ENCODE results near the gene TMIE. TPM values are rescaled to one million over a fixed set of nuclear protein-coding genes. Genes with fewer than 3 reads are reported as not detected.

Gene TMIE
- total RNA-seq, 4 donors from 2014 or later = 0.21 TPM; not detected in 3

- no peaks in the 10 kb centered on the region for H3K36me3 ChIP-seq
- 84 to 85% methylated on average over 14 to 16 of the region's 19 CpGs for WGBS, 2 donors
- TF ChIP-seq POLR2A (IDR thresholded peaks at IDR 0.05) = no peak
- TF ChIP-seq EP300 (IDR thresholded peaks at IDR 0.05) = no peak
- TF ChIP-seq CTCF (IDR thresholded peaks at IDR 0.05) = no peak
- DNase-seq (ENCODE audit: low spot score in 2 of 2) = no peak
- H3K9me3 ChIP-seq = no peaks in the 10 kb centered on the region
- no peaks in the 10 kb centered on the region for H3K4me1 ChIP-seq
- H3K27ac ChIP-seq = no peak overlapping the region
- no peak overlapping the region for H3K4me3 ChIP-seq
- H3K27me3 ChIP-seq = peaks cover 0 to 15% of the 10 kb centered on the region in 2 donors
These were observed 15.6 kb downstream of the TMIE start for GRCh38 chr3:46716461-46717441.

GRCh38 chr3:46717447-46718231 is 16.4 kb downstream of the TMIE start, which contains the start of gene PRSS50:
Gene PRSS50, minus strand, starts transcription at chr3:46717869. Its CDS starts 45 bp downstream, at chr3:46717824.
- H3K4me3 ChIP-seq = no peak within 1 kb of the TSS
- TF ChIP-seq POLR2A (IDR thresholded peaks at IDR 0.05) (no peak), CTCF (IDR thresholded peaks at IDR 0.05) (no peak), EP300 (IDR thresholded peaks at IDR 0.05) (no peak)
- H3K36me3 ChIP-seq = no peaks in the 10 kb centered on the region
- no peak within 1 kb of the TSS for H3K27ac ChIP-seq
- H3K4me1 ChIP-seq = no peaks in the 10 kb centered on the region
- H3K27me3 ChIP-seq = peaks cover 0 to 15% of the 10 kb centered on the region in 2 donors
- no peaks in the 10 kb centered on the region for H3K9me3 ChIP-seq
- 62 to 67% methylated on average over 30 to 38 of the region's 61 CpGs for WGBS, 2 donors
- no peak for DNase-seq (ENCODE audit: low spot score in 2 of 2)

GRCh38 chr3:46719044-46719565 is 17.9 kb downstream of the TMIE start:
- H3K4me3 ChIP-seq = no peak overlapping the region
- DNase-seq (ENCODE audit: low spot score in 2 of 2) = no peak
- peaks cover 0 to 15% of the 10 kb centered on the region in 2 donors for H3K27me3 ChIP-seq
- no peaks in the 10 kb centered on the region for H3K4me1 ChIP-seq
- no peak overlapping the region for H3K27ac ChIP-seq
- no peaks in the 10 kb centered on the region for H3K9me3 ChIP-seq
- no peak for TF ChIP-seq POLR2A (IDR thresholded peaks at IDR 0.05)
- no peak for TF ChIP-seq CTCF (IDR thresholded peaks at IDR 0.05)
- TF ChIP-seq EP300 (IDR thresholded peaks at IDR 0.05) = no peak
- H3K36me3 ChIP-seq = no peaks in the 10 kb centered on the region
- WGBS, 2 donors = 70 to 79% methylated on average over 2 of the region's 2 CpGs

GRCh38 chr3:46719735-46720271 is 18.6 kb downstream of the TMIE start:
- no peak for DNase-seq (ENCODE audit: low spot score in 2 of 2)
- Histone ChIP-seq H3K9me3 (no peaks in the 10 kb centered on the region), H3K27ac (no peak overlapping the region), H3K4me3 (no peak overlapping the region), H3K27me3 (peaks cover 0 to 15% of the 10 kb centered on the region in 2 donors), H3K36me3 (no peaks in the 10 kb centered on the region), H3K4me1 (no peaks in the 10 kb centered on the region)
- TF ChIP-seq EP300 (IDR thresholded peaks at IDR 0.05) = no peak
- TF ChIP-seq CTCF (IDR thresholded peaks at IDR 0.05) = no peak
- no peak for TF ChIP-seq POLR2A (IDR thresholded peaks at IDR 0.05)
- 78 to 89% methylated on average over 4 of the region's 4 CpGs for WGBS, 2 donors

Data from tibial nerve (tissue), 4 donors.